NCI-H1436 (cell line): ENCODE measurements around the gene ZC3H4.

Experiments used
- DNase-seq: peaks from one replicate; lab custom pipeline; 2025; lab: John Stamatoyannopoulos, UW

Gene ZC3H4

DNA sequence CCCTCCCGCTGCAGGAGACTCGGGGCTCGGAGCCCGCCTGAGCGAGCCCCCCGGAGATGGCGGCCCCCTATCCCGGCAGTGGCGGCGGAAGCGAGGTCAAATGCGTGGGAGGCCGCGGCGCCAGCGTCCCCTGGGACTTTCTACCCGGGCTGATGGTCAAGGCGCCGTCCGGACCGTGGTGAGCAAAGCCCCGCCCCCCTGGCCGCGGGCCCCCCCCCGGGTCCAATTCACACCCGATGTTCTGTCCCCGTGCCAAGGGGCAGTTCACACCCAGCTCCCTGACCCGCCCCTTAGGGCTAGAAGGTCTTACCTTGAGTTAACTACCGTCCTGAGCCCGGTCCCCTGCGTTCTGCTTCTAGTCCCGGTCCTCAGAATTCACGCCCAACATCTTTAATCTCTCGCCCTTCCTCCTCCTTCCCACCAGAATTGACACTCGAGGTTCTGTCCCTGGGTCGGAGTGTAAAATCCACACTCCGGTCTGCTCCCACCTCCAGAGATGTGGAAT is 92.5 kb downstream of the ZC3H4 start:
- no peak for DNase-seq

DNA sequence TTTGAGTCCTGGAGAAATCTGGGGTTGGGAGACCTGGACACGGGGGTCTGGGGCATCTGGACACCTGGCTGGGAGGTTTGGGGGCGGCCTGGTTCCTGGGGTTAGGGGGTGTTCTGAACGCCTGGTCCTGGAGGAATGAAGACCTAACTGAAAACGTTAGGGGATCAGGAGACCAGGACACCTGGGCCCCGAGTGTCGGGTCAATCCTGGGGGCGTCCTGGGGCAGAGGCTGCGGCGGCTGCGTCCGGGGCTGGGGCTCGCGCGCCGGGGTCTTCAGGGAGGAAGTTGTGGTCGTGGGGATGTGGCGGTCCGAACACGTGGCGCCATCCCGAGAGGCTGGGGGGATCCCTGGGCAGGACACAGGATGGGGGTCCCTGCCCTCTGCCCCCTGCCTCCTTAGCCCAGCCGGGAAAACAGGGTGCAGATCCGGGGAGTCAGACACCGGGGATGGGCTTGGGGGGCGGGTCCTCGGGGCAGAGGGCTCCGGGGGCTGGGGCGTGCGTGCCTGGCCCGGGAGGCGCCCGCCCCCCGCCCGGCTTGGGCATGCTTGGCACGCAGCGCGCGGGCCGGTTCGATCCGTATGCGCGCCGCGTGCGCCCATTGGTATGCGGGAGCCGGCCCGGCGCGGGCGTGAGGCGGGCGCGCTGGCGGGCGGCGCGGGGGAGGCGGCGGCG is 93.3 kb downstream of the ZC3H4 start:
- no peak for DNase-seq

DNA sequence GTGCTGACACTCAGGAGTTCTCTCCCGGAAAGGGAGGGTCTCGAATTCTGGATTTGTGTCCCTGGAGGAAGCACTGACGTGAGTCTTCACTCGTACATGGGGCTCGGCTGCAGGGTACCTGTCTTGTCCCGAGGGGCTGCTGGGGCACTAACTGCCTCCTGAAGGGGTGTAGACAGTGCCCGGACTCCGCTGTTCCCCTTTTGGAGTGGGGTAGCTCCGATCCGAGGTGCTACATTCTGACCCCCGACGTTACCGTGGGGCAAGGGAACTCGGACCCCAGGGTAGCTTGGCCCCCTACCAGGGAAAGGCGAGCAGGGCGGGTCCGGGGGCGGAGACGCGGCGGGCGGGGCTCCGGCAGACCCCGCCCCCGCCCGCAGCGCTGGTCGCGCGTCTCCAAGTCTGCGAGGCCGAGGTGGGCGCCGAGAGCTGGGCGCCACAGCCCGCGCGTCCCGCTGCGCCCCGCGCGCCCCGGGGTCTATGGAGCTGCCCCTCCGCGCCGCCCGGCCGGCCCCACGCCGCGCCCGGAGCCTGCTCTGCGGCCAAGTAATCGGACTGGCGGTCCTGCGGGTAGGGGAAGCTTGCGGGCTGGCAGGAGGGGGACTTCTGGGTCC is 94.0 kb downstream of the ZC3H4 start, which contains the start of gene NPAS1:
TSS of gene NPAS1 (plus strand) at position 407 of the 611 bp plus-strand sequence. CDS start 1,211 bp downstream, outside the sequence.
- no peak for DNase-seq

DNA sequence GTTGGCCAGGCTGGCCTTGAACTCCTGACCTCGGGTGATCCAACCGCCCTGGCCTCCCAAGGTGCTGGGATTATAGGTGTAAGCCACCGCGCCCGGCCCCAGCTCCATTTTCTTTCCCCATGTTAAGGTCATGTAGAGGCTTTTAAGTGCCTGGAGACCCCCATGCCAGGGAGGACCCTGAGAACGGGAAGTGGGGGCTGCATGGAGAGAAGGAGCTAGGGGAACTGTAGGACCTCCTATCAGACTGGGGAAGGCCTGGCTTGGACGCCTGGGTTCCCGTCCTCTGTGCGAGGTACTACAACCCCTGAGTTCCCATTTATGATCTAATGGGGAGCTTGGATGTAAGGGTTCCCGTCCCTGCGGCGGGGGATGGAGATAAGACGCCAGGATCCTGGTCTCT is 94.7 kb downstream of the ZC3H4 start:
- no peak for DNase-seq
